Testis (tissue), 3 donors: ENCODE measurements around the gene SLC24A3. TPM values are rescaled to one million over a fixed set of nuclear protein-coding genes. Genes with fewer than 3 reads are reported as not detected.
A peak's percentile ranks its signal among the peaks of the same experiment; 100 is the strongest.

Experiments
- DNase-seq: peaks from one replicate; pipeline ENCODE4 v3.0.0-alpha.2; 2019
- H3K27ac ChIP-seq, 2 donors: fragments of 200-600 bp; sonication (generic); one replicate each; pipeline ENCODE4 v1.5.1; 2019
- H3K27me3 ChIP-seq: fragments of 200-600 bp; sonication (generic); one replicate; pipeline ENCODE4 v1.5.1; 2019
- H3K36me3 ChIP-seq: fragments of 200-600 bp; sonication (generic); one replicate; pipeline ENCODE4 v1.5.1; 2017; ENCODE audit warnings: low read depth; ENCODE audit errors: missing control alignments
- H3K4me1 ChIP-seq: fragments of 200-600 bp; sonication (generic); one replicate; pipeline ENCODE4 v1.5.1; 2019
- H3K4me3 ChIP-seq, 2 donors: fragments of 200-600 bp; sonication (generic); one replicate each; pipeline ENCODE4 v1.5.1; 2017 to 2019
- H3K9me3 ChIP-seq: fragments of 200-600 bp; sonication (generic); one replicate; pipeline ENCODE4 v1.5.1; 2017
- POLR2A ChIP-seq: fragments of 450-650 bp; IDR thresholded peaks from one replicate; pipeline ENCODE4 v1.6.1; 2017; ENCODE audit warnings: antibody characterized with exemption, mild to moderate bottlenecking, moderate library complexity
- WGBS, 2 donors: methylation state at CpG; one replicate each; pipeline ENCODE4 v1.1.5; 2018; 5-methylcytosine and 5-hydroxymethylcytosine counted together
- intact Hi-C: fragments of 100-400 bp; cut with DNase I; formaldehyde crosslinking; loops from one replicate; pipeline ENCODE4 v1.15.1; 2023; ENCODE audit warnings: low total_unique reads
- polyA plus RNA-seq: library from polyadenylated mRNA; stranded (reverse); fragments of 350-450 nt; fragmentation: Illumina TruSeq; extraction: RNeasy Lipid Tissue Mini Kit (QIAGEN cat#74804); gene quantifications from one replicate; pipeline ENCODE4 v1.2.3, GENCODE V29; 2014; ENCODE audit warnings: low read depth, low replicate concordance; ENCODE audit not compliant: insufficient read depth
- total RNA-seq, 2 donors: library from RNA; depleted of rRNA; stranded (reverse); fragments of >200 nt; gene quantifications; one replicate each; pipeline ENCODE4 v1.2.3, GENCODE V29; 2016
- TF ChIP-seq, protein P1 (sequence below), 3 experiments: fragments of 450-650 bp in 2 of 3; fragments of 200-600 bp in 1 of 3; sonication (generic) in 1 of 3; IDR thresholded peaks; one replicate each; pipeline ENCODE4 v1.5.1; 2016 to 2019; ENCODE audit warnings: antibody characterized with exemption in 3 of 3, mild to moderate bottlenecking in 2 of 3, moderate library complexity in 1 of 3

The SLC24A3 gene
- total and polyA plus RNA-seq, 3 donors from 2014 or later, result 2.4 to 4.5 (median 3.8) TPM

DNA sequence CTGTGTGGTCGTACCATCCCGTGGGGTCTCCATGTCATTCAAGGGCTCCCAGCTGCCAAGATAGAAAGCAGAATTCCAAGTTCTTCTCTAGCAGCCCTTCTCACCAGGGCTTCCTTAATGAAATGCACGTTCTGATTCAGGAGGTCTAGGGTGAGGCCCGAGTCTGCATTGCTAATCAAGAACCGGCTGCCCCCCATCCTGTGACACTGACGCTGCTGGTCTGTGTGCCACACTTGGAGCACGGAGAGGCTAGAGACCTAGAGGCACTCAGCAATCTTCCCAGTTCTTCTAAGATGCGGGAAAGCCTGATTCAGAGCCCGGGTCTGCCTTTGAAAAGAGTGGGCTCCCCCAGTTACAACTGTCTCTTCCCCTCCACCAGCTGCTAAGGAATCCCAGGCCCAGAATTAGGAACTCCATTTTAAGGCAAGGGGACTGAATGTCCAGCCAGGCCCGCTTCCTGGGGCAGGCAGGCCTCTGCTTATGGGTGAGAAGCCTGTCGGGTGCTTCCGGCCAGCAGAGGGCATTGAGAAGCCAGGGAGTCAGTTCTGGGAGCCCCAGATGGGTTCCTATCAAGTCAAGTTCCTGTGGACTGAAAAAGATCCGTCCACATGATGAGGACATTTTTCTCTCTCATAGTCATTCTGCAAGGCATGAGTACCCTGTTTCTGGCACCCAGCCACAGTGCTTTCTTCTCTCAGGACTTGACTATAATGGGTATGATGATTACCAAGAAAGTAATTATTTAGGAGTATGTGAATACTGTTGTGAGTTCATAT is 475.8 kb downstream of the SLC24A3 start:
- TF ChIP-seq, protein P1, sequence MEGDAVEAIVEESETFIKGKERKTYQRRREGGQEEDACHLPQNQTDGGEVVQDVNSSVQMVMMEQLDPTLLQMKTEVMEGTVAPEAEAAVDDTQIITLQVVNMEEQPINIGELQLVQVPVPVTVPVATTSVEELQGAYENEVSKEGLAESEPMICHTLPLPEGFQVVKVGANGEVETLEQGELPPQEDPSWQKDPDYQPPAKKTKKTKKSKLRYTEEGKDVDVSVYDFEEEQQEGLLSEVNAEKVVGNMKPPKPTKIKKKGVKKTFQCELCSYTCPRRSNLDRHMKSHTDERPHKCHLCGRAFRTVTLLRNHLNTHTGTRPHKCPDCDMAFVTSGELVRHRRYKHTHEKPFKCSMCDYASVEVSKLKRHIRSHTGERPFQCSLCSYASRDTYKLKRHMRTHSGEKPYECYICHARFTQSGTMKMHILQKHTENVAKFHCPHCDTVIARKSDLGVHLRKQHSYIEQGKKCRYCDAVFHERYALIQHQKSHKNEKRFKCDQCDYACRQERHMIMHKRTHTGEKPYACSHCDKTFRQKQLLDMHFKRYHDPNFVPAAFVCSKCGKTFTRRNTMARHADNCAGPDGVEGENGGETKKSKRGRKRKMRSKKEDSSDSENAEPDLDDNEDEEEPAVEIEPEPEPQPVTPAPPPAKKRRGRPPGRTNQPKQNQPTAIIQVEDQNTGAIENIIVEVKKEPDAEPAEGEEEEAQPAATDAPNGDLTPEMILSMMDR (IDR thresholded peaks at IDR 0.05), result peak in 2 of 3 experiments; percentile 5 to 26
- no peak for TF ChIP-seq POLR2A
- intact Hi-C loops, result no loop called here
- Histone ChIP-seq H3K36me3 (no peaks in the 10 kb centered on the region), H3K4me3 (no peak overlapping the region), H3K4me1 (no peaks in the 10 kb centered on the region), H3K27me3 (no peaks in the 10 kb centered on the region), H3K27ac (no peak overlapping the region), H3K9me3 (no peaks in the 10 kb centered on the region)
- DNase-seq, result peak; percentile 76
- WGBS, 2 donors, result 71 to 76% methylated on average over 8 to 13 of the region's 13 CpGs

DNA sequence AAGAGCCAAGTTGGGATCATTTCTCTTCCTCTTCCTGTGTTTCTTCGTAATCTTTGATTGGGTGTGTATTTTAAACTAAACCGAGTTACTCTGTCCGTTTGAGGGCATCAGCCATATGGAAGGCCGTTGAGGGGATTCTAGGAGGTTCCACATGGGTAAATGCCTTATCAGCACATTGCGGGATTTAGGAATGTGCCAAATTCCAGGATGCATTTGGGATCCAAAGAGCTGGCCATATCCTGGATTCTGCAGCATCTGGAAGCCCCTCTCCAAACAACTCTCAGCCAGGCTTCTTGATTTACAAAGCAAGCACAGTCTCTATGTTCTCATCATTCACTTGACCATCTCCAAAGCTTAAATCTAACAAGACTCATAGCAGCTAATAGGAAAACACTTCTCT is 478.0 kb downstream of the SLC24A3 start:
- TF ChIP-seq POLR2A, result no peak
- no peaks in the 10 kb centered on the region for H3K4me1 ChIP-seq
- H3K27me3 ChIP-seq, result no peaks in the 10 kb centered on the region
- no peaks in the 10 kb centered on the region for H3K9me3 ChIP-seq
- intact Hi-C loops, result loop anchor here (10.0 kb wide), 1 partner anchor 314 kb away; no protein-coding TSS in a partner anchor
- H3K4me3 ChIP-seq, result no peak overlapping the region
- WGBS, 2 donors, result 63 to 67% methylated on average over 5 of the region's 5 CpGs
- H3K27ac ChIP-seq, result no peak overlapping the region
- H3K36me3 ChIP-seq, result no peaks in the 10 kb centered on the region
- no peak for DNase-seq

DNA sequence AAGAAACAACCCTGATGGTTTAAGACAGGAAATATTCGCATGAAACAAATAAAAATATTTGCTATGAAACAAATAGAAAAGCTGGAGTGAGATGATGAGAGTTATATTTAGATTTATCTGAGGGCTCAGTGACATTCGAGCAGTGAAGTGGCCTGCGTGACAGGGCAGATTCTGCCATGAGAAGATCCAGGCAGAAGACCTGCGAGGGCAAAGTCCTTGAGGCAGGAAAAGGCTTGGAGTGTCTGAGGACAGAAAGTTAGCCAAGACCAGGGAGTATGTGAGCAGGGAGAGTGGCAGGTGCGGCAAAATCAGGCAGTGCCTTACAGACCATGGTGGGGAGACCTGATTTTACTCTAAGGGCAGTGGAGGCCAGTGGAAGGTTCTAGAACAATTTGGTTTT is 478.7 kb downstream of the SLC24A3 start:
- intact Hi-C loops, result loop anchor here (10.0 kb wide), 1 partner anchor 314 kb away; no protein-coding TSS in a partner anchor
- no peak for DNase-seq
- H3K4me1 ChIP-seq, result no peaks in the 10 kb centered on the region
- no peak overlapping the region for H3K27ac ChIP-seq
- H3K27me3 ChIP-seq, result no peaks in the 10 kb centered on the region
- H3K9me3 ChIP-seq, result no peaks in the 10 kb centered on the region
- no peak overlapping the region for H3K4me3 ChIP-seq
- TF ChIP-seq POLR2A, result no peak
- TF ChIP-seq, protein P1 (IDR thresholded peaks at IDR 0.05), result no peak
- no peaks in the 10 kb centered on the region for H3K36me3 ChIP-seq
- WGBS, 2 donors, result 90 to 93% methylated on average over 5 of the region's 5 CpGs

DNA sequence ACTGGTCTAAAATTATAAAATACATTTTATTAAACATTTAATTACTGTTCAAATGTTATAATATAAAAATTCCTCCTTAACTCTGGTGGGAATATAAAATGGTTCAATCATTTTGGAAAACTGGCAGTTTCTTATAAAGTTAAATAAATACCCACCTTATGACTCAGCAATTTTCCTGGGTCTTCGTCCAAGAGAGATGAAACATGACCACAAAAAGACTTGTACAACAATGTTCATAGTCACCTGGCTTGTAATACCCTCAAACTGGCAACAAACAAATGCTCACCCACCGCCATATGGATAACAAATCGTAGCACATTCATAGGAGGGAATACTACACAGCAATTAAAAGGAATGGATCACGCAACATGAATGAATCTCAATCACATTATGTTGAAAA is 479.7 kb downstream of the SLC24A3 start:
- H3K4me1 ChIP-seq, result no peaks in the 10 kb centered on the region
- intact Hi-C loops, result loop anchor here (10.0 kb wide), 1 partner anchor 313 kb away; no protein-coding TSS in a partner anchor
- no peak for DNase-seq
- H3K36me3 ChIP-seq, result no peaks in the 10 kb centered on the region
- H3K9me3 ChIP-seq, result no peaks in the 10 kb centered on the region
- 79 to 84% methylated on average over 4 of the region's 4 CpGs for WGBS, 2 donors
- H3K4me3 ChIP-seq, result no peak overlapping the region
- H3K27ac ChIP-seq, result no peak overlapping the region
- H3K27me3 ChIP-seq, result no peaks in the 10 kb centered on the region
- TF ChIP-seq, protein P1 (IDR thresholded peaks at IDR 0.05), result no peak
- no peak for TF ChIP-seq POLR2A

DNA sequence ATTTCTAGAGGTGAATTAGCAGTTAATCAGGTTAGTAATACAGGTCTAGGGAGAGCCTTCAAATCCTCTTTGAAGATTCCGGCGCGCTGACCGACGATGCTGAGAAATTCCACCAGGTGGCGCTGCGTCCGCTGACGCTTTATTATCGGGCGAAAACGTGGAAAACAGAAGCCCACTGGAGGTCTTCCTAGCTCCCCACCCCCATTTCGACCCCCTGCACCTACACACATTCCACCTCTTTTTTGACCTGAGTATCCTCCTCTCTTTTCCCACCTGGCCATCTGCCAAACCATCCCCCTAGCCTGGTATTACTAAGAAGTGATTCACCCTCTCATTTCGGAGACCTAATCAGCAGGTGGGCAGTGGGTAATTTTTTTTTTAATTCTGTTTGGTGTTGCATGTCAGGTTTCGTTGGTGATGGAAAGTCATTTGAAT is 480.3 kb downstream of the SLC24A3 start:
- 11% methylated on average over 15 of the region's 15 CpGs for whole genome bisulfite sequencing, 2 donors
- peak; percentile 74 for DNase-seq
- Histone ChIP-seq H3K9me3 (no peaks in the 10 kb centered on the region), H3K4me1 (no peaks in the 10 kb centered on the region), H3K4me3 (peak overlapping the region in 1 of 2 donors; percentile 36), H3K36me3 (no peaks in the 10 kb centered on the region), H3K27me3 (no peaks in the 10 kb centered on the region), H3K27ac (no peak overlapping the region)
- intact Hi-C loops, result loop anchor here (10.0 kb wide), 1 partner anchor 312 kb away; no protein-coding TSS in a partner anchor
- no peak for TF ChIP-seq POLR2A
- TF ChIP-seq, protein P1 (IDR thresholded peaks at IDR 0.05), result peak; percentile 75 to 98 (median 90)
